Activated CD8-positive, alpha-beta T cell treated with anti-CD3 and anti-CD28 coated beads for 36 hours (primary cell): Measurements from ENCODE around the gene LRG1. TPM values are rescaled to one million over a fixed set of nuclear protein-coding genes. Genes with fewer than 3 reads are reported as not detected.
A peak's percentile ranks its signal among the peaks of the same experiment; 100 is the strongest.

Experiments
- ATAC-seq: fragments of 200-7000 bp; cut with Tn5 transposase; one replicate; pipeline ENCODE4 v1.10.0; 2021; ENCODE audit warnings: mild to moderate bottlenecking, moderate library complexity
- CTCF ChIA-PET: fragments of 350-600 bp; sonication (Branson Sonifier 250); formaldehyde crosslinking; loops from one replicate; lab custom pipeline; 2021; ENCODE audit warnings: antibody characterized with exemption; lab: Charles Lee
- POLR2A ChIA-PET: fragments of 350-600 bp; sonication (Branson Sonifier 250); formaldehyde crosslinking; loops from one replicate; lab custom pipeline; 2021; ENCODE audit warnings: antibody characterized with exemption; lab: Charles Lee
- DNase-seq: peaks from one replicate; pipeline ENCODE4 v3.0.0-alpha.2; 2020
- H3K27ac Mint-ChIP-seq: one replicate; pipeline ENCODE4 v1.8.0; 2021; ENCODE audit warnings: mild to moderate bottlenecking, mixed read lengths
- H3K27me3 Mint-ChIP-seq: one replicate; pipeline ENCODE4 v1.8.0; 2021; ENCODE audit warnings: mixed read lengths
- H3K36me3 Mint-ChIP-seq: one replicate; pipeline ENCODE4 v1.8.0; 2021; ENCODE audit warnings: low read depth, mixed read lengths
- H3K4me1 Mint-ChIP-seq: one replicate; pipeline ENCODE4 v1.8.0; 2021; ENCODE audit warnings: low read depth, mixed read lengths
- H3K4me3 Mint-ChIP-seq: one replicate; pipeline ENCODE4 v1.8.0; 2021; ENCODE audit warnings: mild to moderate bottlenecking, moderate library complexity, mixed read lengths
- H3K9me3 Mint-ChIP-seq: one replicate; pipeline ENCODE4 v1.8.0; 2021; ENCODE audit warnings: mixed read lengths
- intact Hi-C: fragments of 100-400 bp; cut with micrococcal nuclease; formaldehyde crosslinking; loops from one replicate; pipeline ENCODE4 v1.10.0; 2022
- total RNA-seq, 2 experiments: library from RNA; stranded (reverse); gene quantifications; one replicate each; pipeline ENCODE4 v1.2.3, GENCODE V29; 2021
- TF ChIP-seq, protein P1 (sequence below): fragments of 200-600 bp; IDR thresholded peaks from one replicate; pipeline ENCODE4 v1.8.0; 2022; ENCODE audit warnings: antibody characterized with exemption, mild to moderate bottlenecking

Gene LRG1
- total RNA-seq, 2 experiments from 2014 or later = 0.09 TPM; not detected in 1

DNA sequence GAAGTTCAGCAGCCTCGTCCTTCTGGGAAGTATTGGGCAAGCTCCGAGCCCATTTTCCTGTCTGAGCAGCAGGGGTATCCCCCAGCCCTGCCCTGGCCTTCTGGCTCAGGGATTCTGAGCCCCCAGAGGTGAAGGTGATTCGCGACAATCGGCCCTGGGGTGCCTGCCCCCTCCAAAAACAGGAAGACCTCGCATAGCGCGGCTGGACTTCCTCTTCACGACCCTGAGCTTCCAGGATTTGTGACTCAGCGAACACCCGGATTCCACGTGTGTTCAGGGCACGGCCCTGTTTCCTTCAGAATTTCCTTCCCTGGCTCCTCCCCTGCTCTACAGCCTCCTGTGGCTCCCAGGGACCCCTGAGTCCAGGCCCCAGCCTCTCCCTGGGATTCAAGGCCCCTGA lies 19.7 kb upstream of the LRG1 start, which contains the start of gene SEMA6B:
Gene SEMA6B, minus strand, starts transcription at position 116 of the 400 bp plus-strand sequence. CDS start 1,227 bp downstream, outside the sequence.
- ChIA-PET CTCF (interaction anchor here (0.8 to 2.0 kb wide), 10 partner anchors 7 to 77 kb away, joined by 3 to 8 read pairs (median 4); partner anchors contain the start of gene PLIN5), POLR2A (no interaction called here)
- H3K27me3 Mint-ChIP-seq = peaks cover 2% of the 10 kb centered on the region
- no peaks in the 10 kb centered on the region for H3K9me3 Mint-ChIP-seq
- no peaks in the 10 kb centered on the region for H3K4me1 Mint-ChIP-seq
- TF ChIP-seq, protein P1, sequence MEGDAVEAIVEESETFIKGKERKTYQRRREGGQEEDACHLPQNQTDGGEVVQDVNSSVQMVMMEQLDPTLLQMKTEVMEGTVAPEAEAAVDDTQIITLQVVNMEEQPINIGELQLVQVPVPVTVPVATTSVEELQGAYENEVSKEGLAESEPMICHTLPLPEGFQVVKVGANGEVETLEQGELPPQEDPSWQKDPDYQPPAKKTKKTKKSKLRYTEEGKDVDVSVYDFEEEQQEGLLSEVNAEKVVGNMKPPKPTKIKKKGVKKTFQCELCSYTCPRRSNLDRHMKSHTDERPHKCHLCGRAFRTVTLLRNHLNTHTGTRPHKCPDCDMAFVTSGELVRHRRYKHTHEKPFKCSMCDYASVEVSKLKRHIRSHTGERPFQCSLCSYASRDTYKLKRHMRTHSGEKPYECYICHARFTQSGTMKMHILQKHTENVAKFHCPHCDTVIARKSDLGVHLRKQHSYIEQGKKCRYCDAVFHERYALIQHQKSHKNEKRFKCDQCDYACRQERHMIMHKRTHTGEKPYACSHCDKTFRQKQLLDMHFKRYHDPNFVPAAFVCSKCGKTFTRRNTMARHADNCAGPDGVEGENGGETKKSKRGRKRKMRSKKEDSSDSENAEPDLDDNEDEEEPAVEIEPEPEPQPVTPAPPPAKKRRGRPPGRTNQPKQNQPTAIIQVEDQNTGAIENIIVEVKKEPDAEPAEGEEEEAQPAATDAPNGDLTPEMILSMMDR = no peak
- DNase-seq (no peak), ATAC-seq (no peak)
- H3K27ac Mint-ChIP-seq = no peak within 1 kb of the TSS
- intact Hi-C loops = no loop called here
- no peak within 1 kb of the TSS for H3K4me3 Mint-ChIP-seq
- H3K36me3 Mint-ChIP-seq = no peaks in the 10 kb centered on the region

DNA sequence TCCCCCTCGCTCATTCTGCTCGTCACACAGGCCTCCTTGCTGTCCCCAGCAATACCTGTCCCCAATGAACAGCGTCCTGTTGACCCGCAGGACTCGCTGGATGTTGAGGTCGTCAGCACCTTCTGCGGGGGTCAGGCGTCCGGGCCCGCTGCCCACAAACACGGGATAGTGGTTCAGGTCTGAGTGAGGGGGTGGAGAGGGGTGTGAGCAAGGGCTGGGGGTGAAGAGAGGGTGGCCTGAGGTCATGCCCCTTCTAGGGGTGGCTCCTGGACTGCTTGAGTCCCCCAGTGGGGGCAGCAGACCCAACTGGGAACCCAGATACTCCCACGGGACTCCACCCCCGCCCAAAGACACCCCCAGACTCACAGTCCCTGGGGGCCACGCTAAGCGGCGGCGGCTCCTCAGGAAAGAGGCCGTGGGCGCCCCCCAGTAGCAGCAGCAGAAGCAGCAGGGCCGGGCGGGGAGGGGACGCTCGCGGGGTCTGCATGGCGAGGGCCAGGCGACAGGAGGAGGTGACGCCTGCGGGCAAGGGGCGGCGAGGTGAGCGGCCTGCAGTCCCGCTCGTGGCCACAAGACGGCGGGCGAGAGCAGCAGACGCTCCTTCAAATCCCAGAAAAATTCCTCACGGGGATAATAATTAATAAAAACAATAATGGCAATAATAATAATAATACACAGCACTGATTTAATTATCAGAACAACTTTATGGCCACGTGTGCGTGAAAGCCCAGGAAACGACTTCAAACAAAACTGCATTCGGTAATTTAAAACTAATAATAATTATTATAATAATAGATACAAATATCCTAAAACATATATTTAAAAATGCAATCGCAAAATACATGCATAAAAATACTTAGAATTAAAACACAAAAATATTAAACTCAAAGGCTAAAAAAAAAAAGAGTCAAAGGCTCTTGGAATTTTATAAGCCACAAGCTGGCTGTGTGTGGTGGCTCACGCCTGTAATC lies 18.4 kb upstream of the LRG1 start:
- ATAC-seq (peak; percentile 60), DNase-seq (peak; percentile 49)
- intact Hi-C loops = no loop called here
- Mint-ChIP-seq H3K9me3 (no peaks in the 10 kb centered on the region), H3K4me1 (no peaks in the 10 kb centered on the region), H3K27me3 (peaks cover 2% of the 10 kb centered on the region), H3K27ac (no peak overlapping the region), H3K36me3 (no peaks in the 10 kb centered on the region), H3K4me3 (no peak overlapping the region)
- ChIA-PET CTCF (interaction anchor here (0.6 to 2.0 kb wide), 13 partner anchors 9 to 217 kb away, joined by 3 to 8 read pairs (median 4); partner anchors contain the start of gene PLIN5), POLR2A (no interaction called here)
- TF ChIP-seq, protein P1 = peak; percentile 100

- ChIA-PET POLR2A (interaction anchor here (1.1 kb wide), 1 partner anchor 79 kb away, joined by 3 read pairs; no protein-coding TSS in a partner anchor), CTCF (interaction anchor here (0.7 to 3.4 kb wide), 4 partner anchors 10 to 81 kb away, joined by 3 to 16 read pairs (median 4); no protein-coding TSS in a partner anchor)
- Mint-ChIP-seq H3K9me3 (no peaks in the 10 kb centered on the region), H3K4me3 (no peak overlapping the region), H3K27me3 (peaks cover 2% of the 10 kb centered on the region), H3K27ac (no peak overlapping the region), H3K36me3 (no peaks in the 10 kb centered on the region), H3K4me1 (no peaks in the 10 kb centered on the region)
- TF ChIP-seq, protein P1 = no peak
- ATAC-seq = peak; percentile 45
- peak; percentile 56 for DNase-seq
- intact Hi-C loops = no loop called here
Measured at GRCh38 chr19:4557144-4557970, 17.5 kb upstream of the LRG1 start.

- POLR2A ChIA-PET = interaction anchor here (1.1 kb wide), 1 partner anchor 79 kb away, joined by 3 read pairs; no protein-coding TSS in a partner anchor
- CTCF ChIA-PET = interaction anchor here (1.1 to 3.4 kb wide), 3 partner anchors 10 to 80 kb away, joined by 4 to 16 read pairs (median 4); no protein-coding TSS in a partner anchor
- H3K27ac Mint-ChIP-seq = no peak overlapping the region
- ATAC-seq (peak; percentile 68), DNase-seq (peak; percentile 40)
- intact Hi-C loops = no loop called here
- no peaks in the 10 kb centered on the region for H3K4me1 Mint-ChIP-seq
- H3K9me3 Mint-ChIP-seq = no peaks in the 10 kb centered on the region
- no peaks in the 10 kb centered on the region for H3K36me3 Mint-ChIP-seq
- TF ChIP-seq, protein P1 = no peak
- no peak overlapping the region for H3K4me3 Mint-ChIP-seq
- H3K27me3 Mint-ChIP-seq = peaks cover 2% of the 10 kb centered on the region
Measured at GRCh38 chr19:4556597-4557127, 16.8 kb upstream of the LRG1 start.
